Measurements from ENCODE around the gene CLCF1. TPM values are rescaled to one million over a fixed set of nuclear protein-coding genes. Genes with fewer than 3 reads are reported as not detected.
A peak's percentile ranks its signal among the peaks of the same experiment; 100 is the strongest.

CLCF1 gene
- total and polyA plus RNA-seq, 2 of the 13 experiments (the other 11 are each of a cell fraction or from before 2014, with no cell fraction given): 0.49 to 0.78 TPM

GRCh38 chr11:67401495-67402191 lies 28.2 kb upstream of the CLCF1 start, which contains the start of gene PPP1CA (continued):
- TF ChIP-seq MAFF (IDR thresholded peaks at IDR 0.05; ENCODE audit: low read depth, low read length) (no peak), EEA1 (CRISPR knock-in tag; IDR thresholded peaks at IDR 0.05; ENCODE audit: borderline replicate concordance) (no peak), RNF2 (conservative IDR thresholded peaks at IDR 0.05; ENCODE audit: low read depth) (0 out of 2 replicates have a peak, but pooled peaks have one; percentile 13), ZNF780A (CRISPR knock-in tag; IDR thresholded peaks at IDR 0.05) (no peak), ZNF577 (CRISPR knock-in tag; IDR thresholded peaks at IDR 0.05; ENCODE audit: borderline replicate concordance, low read depth) (no peak), ZSCAN31 (CRISPR knock-in tag; IDR thresholded peaks at IDR 0.05; ENCODE audit: low read depth) (no peak; the same call in none of the 2 replicates), SOX6 (IDR thresholded peaks at IDR 0.05) (no peak), SOX6 (CRISPR knock-in tag; IDR thresholded peaks at IDR 0.05) (no peak), NR3C1 (CRISPR knock-in tag; IDR thresholded peaks at IDR 0.05) (no peak), CHD2 (IDR thresholded peaks at IDR 0.05; ENCODE audit: low read depth, low read length) (no peak), ZNF75D (CRISPR knock-in tag; IDR thresholded peaks at IDR 0.05; ENCODE audit: borderline replicate concordance) (no peak), ZNF24 (IDR thresholded peaks at IDR 0.05) (no peak), DNMT3B (CRISPR knock-in tag; conservative IDR thresholded peaks at IDR 0.05) (no peak), NFIB (CRISPR knock-in tag; IDR thresholded peaks at IDR 0.05; ENCODE audit: borderline replicate concordance) (no peak), NFAT5 (CRISPR knock-in tag; IDR thresholded peaks at IDR 0.05) (no peak), SMARCE1 (IDR thresholded peaks at IDR 0.05; ENCODE audit: borderline replicate concordance) (no peak), HIVEP1 (CRISPR knock-in tag; IDR thresholded peaks at IDR 0.05) (no peak), ATF3 (CRISPR knock-in tag; IDR thresholded peaks at IDR 0.05) (no peak), NCOA5 (CRISPR knock-in tag; IDR thresholded peaks at IDR 0.05) (no peak), FLYWCH1 (CRISPR knock-in tag; IDR thresholded peaks at IDR 0.05) (no peak), CCAR2 (optimal IDR thresholded peaks at IDR 0.05; ENCODE audit: low read depth, low read length) (no peak)
- TF ChIP-seq, protein P1, sequence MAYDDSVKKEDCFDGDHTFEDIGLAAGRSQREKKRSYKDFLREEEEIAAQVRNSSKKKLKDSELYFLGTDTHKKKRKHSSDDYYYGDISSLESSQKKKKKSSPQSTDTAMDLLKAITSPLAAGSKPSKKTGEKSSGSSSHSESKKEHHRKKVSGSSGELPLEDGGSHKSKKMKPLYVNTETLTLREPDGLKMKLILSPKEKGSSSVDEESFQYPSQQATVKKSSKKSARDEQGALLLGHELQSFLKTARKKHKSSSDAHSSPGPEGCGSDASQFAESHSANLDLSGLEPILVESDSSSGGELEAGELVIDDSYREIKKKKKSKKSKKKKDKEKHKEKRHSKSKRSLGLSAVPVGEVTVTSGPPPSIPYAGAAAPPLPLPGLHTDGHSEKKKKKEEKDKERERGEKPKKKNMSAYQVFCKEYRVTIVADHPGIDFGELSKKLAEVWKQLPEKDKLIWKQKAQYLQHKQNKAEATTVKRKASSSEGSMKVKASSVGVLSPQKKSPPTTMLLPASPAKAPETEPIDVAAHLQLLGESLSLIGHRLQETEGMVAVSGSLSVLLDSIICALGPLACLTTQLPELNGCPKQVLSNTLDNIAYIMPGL (CRISPR knock-in tag; IDR thresholded peaks at IDR 0.05; ENCODE audit: borderline replicate concordance in 1 of 2, low read depth in 1 of 2): peak in 1 of 2 experiments; percentile 67; a peak in 3 of 4 replicates
- TF ChIP-seq, protein P2, sequence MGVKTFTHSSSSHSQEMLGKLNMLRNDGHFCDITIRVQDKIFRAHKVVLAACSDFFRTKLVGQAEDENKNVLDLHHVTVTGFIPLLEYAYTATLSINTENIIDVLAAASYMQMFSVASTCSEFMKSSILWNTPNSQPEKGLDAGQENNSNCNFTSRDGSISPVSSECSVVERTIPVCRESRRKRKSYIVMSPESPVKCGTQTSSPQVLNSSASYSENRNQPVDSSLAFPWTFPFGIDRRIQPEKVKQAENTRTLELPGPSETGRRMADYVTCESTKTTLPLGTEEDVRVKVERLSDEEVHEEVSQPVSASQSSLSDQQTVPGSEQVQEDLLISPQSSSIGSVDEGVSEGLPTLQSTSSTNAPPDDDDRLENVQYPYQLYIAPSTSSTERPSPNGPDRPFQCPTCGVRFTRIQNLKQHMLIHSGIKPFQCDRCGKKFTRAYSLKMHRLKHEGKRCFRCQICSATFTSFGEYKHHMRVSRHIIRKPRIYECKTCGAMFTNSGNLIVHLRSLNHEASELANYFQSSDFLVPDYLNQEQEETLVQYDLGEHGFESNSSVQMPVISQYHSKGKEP (CRISPR knock-in tag; IDR thresholded peaks at IDR 0.05): no peak

All from HepG2 (cell line).